Heart left ventricle (tissue), 16 donors: ENCODE data around the gene DZIP1L. TPM values are rescaled to one million over a fixed set of nuclear protein-coding genes. Genes with fewer than 3 reads are reported as not detected.
A peak's percentile ranks its signal among the peaks of the same experiment; 100 is the strongest.

Experiments used
- ATAC-seq, 4 donors: fragments of 200-7000 bp; cut with Tn5 transposase; one replicate each; pipeline ENCODE4 v1.9.1; 2020 to 2022; ENCODE audit warnings: moderate library complexity in 4 of 4, mild to moderate bottlenecking in 3 of 4, moderate number of reproducible peaks in 1 of 4
- DNase-seq, 5 donors: peaks; one replicate each; pipeline ENCODE4 v3.0.0-alpha.2; 2020
- H3K27ac ChIP-seq, 12 donors: fragments of 200-600 bp; sonication (generic) in 4 of 12; one replicate each; pipeline versions ENCODE4 v1.5.0 to v1.8.0; 2016 to 2022; ENCODE audit warnings: mild to moderate bottlenecking in 2 of 12
- H3K27me3 ChIP-seq, 9 donors: fragments of 200-600 bp; sonication (generic) in 2 of 9; one replicate each; pipeline versions ENCODE4 v1.5.1 to v1.8.0; 2016 to 2022; ENCODE audit warnings: mild to moderate bottlenecking in 3 of 9
- H3K36me3 ChIP-seq, 9 donors: fragments of 200-600 bp; sonication (generic) in 2 of 9; one replicate each; pipeline versions ENCODE4 v1.5.0 to v1.8.0; 2018 to 2022; ENCODE audit warnings: mild to moderate bottlenecking in 2 of 9
- H3K4me1 ChIP-seq, 12 donors: fragments of 200-600 bp; sonication (generic) in 4 of 12; one replicate each; pipeline versions ENCODE4 v1.5.0 to v1.8.0; 2016 to 2022; ENCODE audit warnings: mild to moderate bottlenecking in 3 of 12
- H3K4me3 ChIP-seq, 12 donors: fragments of 200-600 bp; sonication (generic) in 4 of 12; one replicate each; pipeline versions ENCODE4 v1.5.0 to v1.8.0; 2017 to 2022; ENCODE audit warnings: mild to moderate bottlenecking in 9 of 12, moderate library complexity in 4 of 12
- H3K9me3 ChIP-seq, 12 donors: fragments of 200-600 bp; sonication (generic) in 4 of 12; one replicate each; pipeline versions ENCODE4 v1.5.0 to v1.8.0; 2016 to 2022; ENCODE audit warnings: mild to moderate bottlenecking in 1 of 12
- CTCF ChIP-seq, 12 donors: fragments of 200-600 bp; sonication (generic) in 4 of 12; IDR thresholded peaks; one replicate each; pipeline versions ENCODE4 v1.5.0 to v1.8.0; 2018 to 2022; ENCODE audit warnings: antibody characterized with exemption in 12 of 12, mild to moderate bottlenecking in 5 of 12
- POLR2A ChIP-seq, 2 donors: fragments of 450-650 bp; IDR thresholded peaks; one replicate each; pipeline ENCODE4 v1.6.1; 2017; ENCODE audit warnings: antibody characterized with exemption in 2 of 2, mild to moderate bottlenecking in 2 of 2, moderate library complexity in 2 of 2
- WGBS, 4 donors: extraction: QIAGEN DNeasy Blood & Tissue Kit in 2 of 4; methylation state at CpG; one replicate each; pipeline versions ENCODE4 v1.1.5 to v1.1.7; 2013 to 2018; 5-methylcytosine and 5-hydroxymethylcytosine counted together
- intact Hi-C, 10 donors: fragments of 100-400 bp; cut with DNase I; formaldehyde crosslinking; loops; one replicate each; pipeline versions ENCODE4 v1.11.1 to v1.14.2; 2022
- polyA plus RNA-seq, 2 donors: library from polyadenylated mRNA; stranded (reverse); fragments of 200-250 nt; gene quantifications; one replicate each; pipeline ENCODE4 v1.2.3, GENCODE V29; 2013
- total RNA-seq, 9 donors: library from RNA; depleted of rRNA in 2 of 9; stranded (reverse); fragments of >200 nt in 2 of 9; fragmentation: NEBNext Ultra II Directional in 3 of 9; extraction: Animal tissue kit (Norgen Biotek cat#: 25700) in 3 of 9; gene quantifications; one replicate each; pipeline versions ENCODE4 v1.1.0 to v1.2.4, GENCODE V29; 2016 to 2023
- donor health status: ischemic (EF 13 %, LVEDD 7.1; RV severe dilation, severe dysfunction).
- donor health status: healthy with polysubstance abuse.
- donor health status: DM: no; HTN: yes; CAD: no.
- donor health status: DM: no; HTN: no; CAD: no.
- donor health status: ischemic (EF 25% LVEDD 6.9; RV normal size, moderate dysfunction).
- donor health status: ischemic (EF 25% LVEDD 5.7; RV mildly dilated, moderate dysfunction).
- donor health status: healthy.
- donor health status: DM: yes; HTN: yes; CAD: no.
- donor health status: ischemic (EF 35%, LVEDD 5.7; RV mildly dilated, moderate dysfunction).
- donor health status: nonischemic (EF 11% LVEDD 7.7; RV severe dilation, severe dysfunction).
- donor health status: DM: yes; HTN: yes; CAD: no.
- donor health status: PGD.
- donor health status: ischemic (EF 29% LVEDD 5.4; RV normal size, mild dysfunction).
- donor health status: nonischemic (EF 23%, LVEDD 6.1; RV moderate dilation, normal function).

The DZIP1L gene
- total and polyA plus RNA-seq, 11 donors, result 1.6 to 7.6 (median 3.6) TPM

- peaks cover 0 to 11% (median 0%) of the 10 kb centered on the region in 9 donors for H3K36me3 ChIP-seq
- intact Hi-C loops, result loop anchor here in 6 of 10 donors (2.0 to 10.0 kb wide), 5 partner anchors 79 to 950 kb away; no protein-coding TSS in a partner anchor
- DNase-seq (peak in 1 of 5 donors; percentile 51), ATAC-seq (peak; percentile 55 to 79 (median 77))
- peaks cover 0 to 18% (median 0%) of the 10 kb centered on the region in 12 donors for H3K4me1 ChIP-seq
- WGBS, 4 donors, result 45 to 52% (median 50%) methylated on average over 8 of the region's 8 CpGs
- no peaks in the 10 kb centered on the region for H3K9me3 ChIP-seq
- H3K4me3 ChIP-seq, result no peak overlapping the region
- no peaks in the 10 kb centered on the region for H3K27me3 ChIP-seq
- TF ChIP-seq POLR2A (IDR thresholded peaks at IDR 0.05) (no peak), CTCF (IDR thresholded peaks at IDR 0.05) (peak; percentile 35 to 67 (median 51))
- H3K27ac ChIP-seq, result no peak overlapping the region
Observed at GRCh38 chr3:138051947-138052802, 63.2 kb downstream of the DZIP1L start.

GRCh38 chr3:138049157-138049919 is 66.1 kb downstream of the DZIP1L start:
- Histone ChIP-seq H3K4me3 (no peak overlapping the region), H3K27me3 (no peaks in the 10 kb centered on the region), H3K4me1 (peaks cover 0 to 30% (median 0%) of the 10 kb centered on the region in 12 donors), H3K27ac (peak overlapping the region in 3 of 12 donors; percentile 24 to 41 (median 35)), H3K36me3 (peaks cover 0 to 11% (median 0%) of the 10 kb centered on the region in 9 donors), H3K9me3 (no peaks in the 10 kb centered on the region)
- no peak for DNase-seq
- WGBS, 4 donors, result 76 to 86% (median 81%) methylated on average over 9 of the region's 9 CpGs
- intact Hi-C loops, result no loop called here
- peak; percentile 32 to 61 (median 50) for ATAC-seq
- TF ChIP-seq POLR2A (IDR thresholded peaks at IDR 0.05) (no peak), CTCF (IDR thresholded peaks at IDR 0.05) (peak in 1 of 12 donors; percentile 24)

DNA sequence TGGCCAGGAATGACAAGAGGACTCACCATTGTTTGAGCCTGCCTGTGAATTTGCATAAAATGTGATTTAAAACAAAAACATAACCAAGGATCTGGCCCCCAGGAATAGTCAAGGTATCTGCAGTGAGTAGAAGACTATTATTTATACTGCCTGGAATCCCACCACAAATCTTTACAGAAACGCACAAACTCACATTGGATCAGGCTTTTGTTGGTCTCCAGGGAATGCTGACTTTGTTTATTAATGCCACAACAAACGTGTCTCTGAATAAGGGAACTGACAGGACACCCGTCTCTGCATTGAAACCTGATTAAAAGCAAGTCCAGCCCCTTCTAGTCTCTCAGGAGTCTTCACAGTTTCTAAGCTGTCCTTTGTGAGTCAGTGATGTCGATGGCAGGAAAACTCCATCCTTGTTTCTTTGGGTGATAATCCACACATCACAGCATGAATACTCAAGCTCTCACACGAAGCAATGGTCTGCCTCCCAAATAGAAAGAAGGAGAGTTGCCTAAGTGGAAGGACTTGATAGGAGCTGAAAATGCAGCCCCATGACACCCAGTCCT is 67.7 kb downstream of the DZIP1L start:
- Histone ChIP-seq H3K36me3 (no peaks in the 10 kb centered on the region), H3K4me1 (peaks cover 0 to 30% (median 0%) of the 10 kb centered on the region in 12 donors), H3K9me3 (no peaks in the 10 kb centered on the region), H3K4me3 (no peak overlapping the region), H3K27ac (no peak overlapping the region), H3K27me3 (no peaks in the 10 kb centered on the region)
- no peak for TF ChIP-seq POLR2A (IDR thresholded peaks at IDR 0.05)
- no peak for TF ChIP-seq CTCF (IDR thresholded peaks at IDR 0.05)
- intact Hi-C loops, result no loop called here
- DNase-seq (no peak), ATAC-seq (no peak)
- 67 to 71% (median 70%) methylated on average over 5 of the region's 5 CpGs for WGBS, 4 donors
